ENCODE measurements around the gene GNL1. TPM values are rescaled to one million over a fixed set of nuclear protein-coding genes. Genes with fewer than 3 reads are reported as not detected.

GNL1 gene, protein sequence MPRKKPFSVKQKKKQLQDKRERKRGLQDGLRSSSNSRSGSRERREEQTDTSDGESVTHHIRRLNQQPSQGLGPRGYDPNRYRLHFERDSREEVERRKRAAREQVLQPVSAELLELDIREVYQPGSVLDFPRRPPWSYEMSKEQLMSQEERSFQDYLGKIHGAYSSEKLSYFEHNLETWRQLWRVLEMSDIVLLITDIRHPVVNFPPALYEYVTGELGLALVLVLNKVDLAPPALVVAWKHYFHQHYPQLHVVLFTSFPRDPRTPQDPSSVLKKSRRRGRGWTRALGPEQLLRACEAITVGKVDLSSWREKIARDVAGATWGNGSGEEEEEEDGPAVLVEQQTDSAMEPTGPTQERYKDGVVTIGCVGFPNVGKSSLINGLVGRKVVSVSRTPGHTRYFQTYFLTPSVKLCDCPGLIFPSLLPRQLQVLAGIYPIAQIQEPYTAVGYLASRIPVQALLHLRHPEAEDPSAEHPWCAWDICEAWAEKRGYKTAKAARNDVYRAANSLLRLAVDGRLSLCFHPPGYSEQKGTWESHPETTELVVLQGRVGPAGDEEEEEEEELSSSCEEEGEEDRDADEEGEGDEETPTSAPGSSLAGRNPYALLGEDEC
- 30.9 and 31.4 TPM in 2 replicates for total RNA-seq

GRCh38 chr6:30556066-30556905, at the start of gene GNL1:
Gene GNL1, minus strand, starts transcription at chr6:30556489. Its CDS starts 286 bp downstream, at chr6:30556203.

GRCh38 chr6:30571075-30571761, 14.9 kb upstream of the GNL1 start, which contains the start of gene ABCF1:
Gene ABCF1, plus strand, starts transcription at chr6:30571442. Its CDS starts 46 bp downstream, at chr6:30571488.

DNA sequence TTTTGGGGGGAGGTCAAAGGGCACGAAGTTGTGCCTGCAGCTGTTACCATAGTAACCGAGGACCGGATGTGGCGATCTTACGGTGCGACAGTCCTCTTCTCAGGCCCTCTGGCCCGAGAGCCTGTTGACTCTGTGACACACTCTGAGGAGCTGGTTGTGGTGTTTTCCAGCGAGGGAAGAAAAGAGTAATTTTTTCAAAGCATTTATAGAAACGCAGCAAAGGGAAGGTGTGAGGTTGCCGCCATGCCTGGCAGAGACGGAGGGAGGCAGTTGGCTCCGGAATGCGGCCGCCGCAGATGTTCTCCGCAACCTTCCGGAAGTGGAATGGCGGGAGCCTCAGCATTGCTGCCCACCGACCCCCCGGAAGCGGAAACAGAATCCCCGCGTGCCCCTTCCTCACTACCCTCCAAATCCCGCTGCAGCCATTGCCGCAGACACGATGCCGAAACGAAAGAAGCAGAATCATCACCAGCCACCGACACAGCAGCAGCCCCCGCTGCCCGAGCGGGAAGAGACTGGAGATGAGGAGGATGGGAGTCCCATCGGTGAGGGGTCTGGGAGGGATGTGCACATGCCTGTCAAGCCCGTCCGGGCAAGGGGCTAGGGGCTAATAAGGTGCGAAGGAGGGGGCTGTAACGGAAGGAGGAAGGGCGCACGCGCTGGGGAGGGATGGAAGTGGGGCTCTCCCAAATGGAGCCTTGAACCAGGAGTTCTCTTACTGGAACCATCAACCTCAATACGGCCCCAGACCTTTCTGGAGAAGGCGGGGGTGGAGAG, 805 bp upstream of the GNL1 start, which contains the start of gene PRR3:
Gene PRR3 (plus strand): TSS at position 390 of the 777 bp plus-strand sequence. CDS start 50 bp downstream, at position 440.

Other genes starting within 250 kb of the GNL1 start
- 13.0 and 14.7 TPM in 2 replicates for gene TRIM39, start 229.6 kb downstream of the GNL1 start, total RNA-seq
- gene RPP21, start 211.3 kb downstream of the GNL1 start, total RNA-seq: 27.0 and 52.6 TPM in 2 replicates
- 157 and 192 TPM in 2 replicates for gene HLA-E, start 67.0 kb downstream of the GNL1 start, total RNA-seq
- gene PRR3, start 806 bp upstream of the GNL1 start, total RNA-seq: 3.1 and 4.3 TPM in 2 replicates
- 42.0 and 70.8 TPM in 2 replicates for gene ABCF1, start 15.0 kb upstream of the GNL1 start, total RNA-seq
- gene PPP1R10, start 60.8 kb upstream of the GNL1 start, total RNA-seq: 16.4 and 22.2 TPM in 2 replicates
- 32.7 and 94.3 TPM in 2 replicates for gene MRPS18B, start 61.4 kb upstream of the GNL1 start, total RNA-seq
- gene ATAT1, start 70.4 kb upstream of the GNL1 start, total RNA-seq: 1.4 and 5.1 TPM in 2 replicates
- 3.1 and 3.8 TPM in 2 replicates for gene C6orf136, start 90.6 kb upstream of the GNL1 start, total RNA-seq
- gene DHX16, start 116.5 kb upstream of the GNL1 start, total RNA-seq: 43.7 and 45.3 TPM in 2 replicates
- gene PPP1R18, start 130.2 kb upstream of the GNL1 start, total RNA-seq: 40.7 and 56.9 TPM in 2 replicates
- gene NRM, start 134.5 kb upstream of the GNL1 start, total RNA-seq: 0.34 and 2.0 TPM in 2 replicates
- gene MDC1, start 160.8 kb upstream of the GNL1 start, total RNA-seq: 4.4 and 7.2 TPM in 2 replicates
- gene TUBB, start 163.9 kb upstream of the GNL1 start, total RNA-seq: 88.5 and 229 TPM in 2 replicates
- gene FLOT1, start 186.2 kb upstream of the GNL1 start, total RNA-seq: 23.2 and 75.0 TPM in 2 replicates
- gene IER3, start 188.1 kb upstream of the GNL1 start, total RNA-seq: 110 and 273 TPM in 2 replicates

Measured in nasal cavity respiratory epithelium epithelial cell of viscerocranial mucosa (primary cell).